Gastrocnemius medialis (tissue), 4 donors: ENCODE results near the gene ZNF608. TPM values are rescaled to one million over a fixed set of nuclear protein-coding genes. Genes with fewer than 3 reads are reported as not detected.

ENCODE experiments used
- ATAC-seq, 2 donors: fragments of 150-250 bp; one replicate each; pipeline ENCODE4 v1.9.1; 2016
- DNase-seq, 2 donors: peaks; one replicate each; pipeline ENCODE4 v3.0.0-alpha.2; 2019
- H3K27ac ChIP-seq, 4 donors: fragments of 200-600 bp; sonication (generic); 1 replicate in 1 of 4; 2 replicates in 3 of 4; pipeline ENCODE4 v1.5.1; 2016 to 2018; ENCODE audit warnings: mild to moderate bottlenecking in 2 of 4, moderate library complexity in 1 of 4
- H3K27me3 ChIP-seq, 3 donors: fragments of 200-600 bp; sonication (generic) in 2 of 3; 1 replicate in 1 of 3; 2 replicates in 2 of 3; pipeline versions ENCODE4 v1.5.1 to v1.6.0; 2016 to 2019; ENCODE audit warnings: mild to moderate bottlenecking in 1 of 3, moderate library complexity in 1 of 3
- H3K36me3 ChIP-seq, 2 donors: fragments of 200-600 bp; sonication (generic) in 1 of 2; one replicate each; pipeline ENCODE4 v1.5.1; 2017 to 2018
- H3K4me1 ChIP-seq, 2 donors: fragments of 200-600 bp; sonication (generic) in 1 of 2; one replicate each; pipeline ENCODE4 v1.5.1; 2016 to 2017; ENCODE audit warnings: mild to moderate bottlenecking in 2 of 2
- H3K4me3 ChIP-seq, 4 donors: fragments of 200-600 bp; sonication (generic) in 3 of 4; 1 replicate in 1 of 4; 2 replicates in 3 of 4; pipeline ENCODE4 v1.5.1; 2016 to 2019; ENCODE audit warnings: mild to moderate bottlenecking in 2 of 4
- H3K9me3 ChIP-seq, 3 donors: fragments of 200-600 bp; sonication (generic) in 2 of 3; 1 replicate in 1 of 3; 2 replicates in 2 of 3; pipeline ENCODE4 v1.5.1; 2016 to 2019
- CTCF ChIP-seq, 5 experiments: fragments of 450-650 bp in 3 of 5; fragments of 200-600 bp in 2 of 5; sonication (generic) in 2 of 5; IDR thresholded peaks in 4 of 5; conservative IDR thresholded peaks in 1 of 5; 1 replicate in 4 of 5; 2 replicates in 1 of 5; pipeline ENCODE4 v1.5.1; 2016 to 2019; ENCODE audit warnings: antibody characterized with exemption in 5 of 5, mild to moderate bottlenecking in 3 of 5, moderate library complexity in 3 of 5
- POLR2A ChIP-seq, 2 donors: fragments of 450-650 bp; IDR thresholded peaks; one replicate each; pipeline ENCODE4 v1.6.1; 2017; ENCODE audit warnings: antibody characterized with exemption in 2 of 2, mild to moderate bottlenecking in 2 of 2, moderate library complexity in 2 of 2
- in situ Hi-C, 4 donors: fragments of 200-750 bp; cut with MboI; loops; one replicate each; pipeline versions ENCODE4 v1.15.0 to v1.8.0; 2017; ENCODE audit warnings: low sequenced_read_pairs in 4 of 4
- intact Hi-C: fragments of 100-400 bp; cut with DNase I; formaldehyde crosslinking; loops from one replicate; pipeline ENCODE4 v1.15.1; 2023; ENCODE audit warnings: low total_unique reads
- total RNA-seq, 4 donors: library from RNA; depleted of rRNA; stranded (reverse); fragments of >200 nt; gene quantifications; one replicate each; pipeline versions ENCODE4 v1.1.0 to v1.2.3, GENCODE V29; 2016

Gene ZNF608
- total RNA-seq, 4 donors from 2014 or later, result 7.3 to 27.4 (median 17.5) TPM

GRCh38 chr5:124742983-124743601, 3.3 kb downstream of the ZNF608 start:
- Histone ChIP-seq H3K27me3 (no peaks in the 10 kb centered on the region), H3K4me3 (peak overlapping the region; percentile 63 to 81 (median 71)), H3K36me3 (no peaks in the 10 kb centered on the region), H3K9me3 (no peaks in the 10 kb centered on the region), H3K4me1 (peaks cover 61 to 65% of the 10 kb centered on the region in 2 donors), H3K27ac (peak overlapping the region; percentile 87 to 96 (median 92))
- intact Hi-C loops, result loop anchor here (10.0 kb wide), 1 partner anchor 672 kb away; no protein-coding TSS in a partner anchor
- DNase-seq (peak; percentile 73 to 79), ATAC-seq (peak; percentile 61 to 67)
- no peak for TF ChIP-seq POLR2A (IDR thresholded peaks at IDR 0.05)
- TF ChIP-seq CTCF (IDR thresholded peaks at IDR 0.05 in 4 of 5, conservative IDR thresholded peaks at IDR 0.05 in 1 of 5), result no peak
- in situ Hi-C loops, result loop anchor here in 3 of 4 donors (10.0 to 25.0 kb wide), 4 partner anchors 88 to 744 kb away; no protein-coding TSS in a partner anchor

GRCh38 chr5:124742521-124742920, 3.9 kb downstream of the ZNF608 start:
- DNase-seq (no peak), ATAC-seq (no peak)
- Histone ChIP-seq H3K4me1 (peaks cover 66 to 71% of the 10 kb centered on the region in 2 donors), H3K4me3 (peak overlapping the region; percentile 63 to 81 (median 71)), H3K9me3 (no peaks in the 10 kb centered on the region), H3K27me3 (no peaks in the 10 kb centered on the region), H3K36me3 (no peaks in the 10 kb centered on the region), H3K27ac (peak overlapping the region; percentile 87 to 96 (median 92))
- in situ Hi-C loops, result loop anchor here in 3 of 4 donors (10.0 to 25.0 kb wide), 4 partner anchors 88 to 745 kb away; no protein-coding TSS in a partner anchor
- intact Hi-C loops, result loop anchor here (10.0 kb wide), 1 partner anchor 672 kb away; no protein-coding TSS in a partner anchor
- TF ChIP-seq CTCF (IDR thresholded peaks at IDR 0.05 in 4 of 5, conservative IDR thresholded peaks at IDR 0.05 in 1 of 5) (no peak), POLR2A (IDR thresholded peaks at IDR 0.05) (no peak)

GRCh38 chr5:124741711-124742496, 4.5 kb downstream of the ZNF608 start:
- ATAC-seq (no peak), DNase-seq (peak in 1 of 2 donors; percentile 33)
- intact Hi-C loops (loop anchor here (10.0 kb wide), 1 partner anchor 673 kb away; no protein-coding TSS in a partner anchor), in situ Hi-C loops (loop anchor here in 3 of 4 donors (10.0 to 25.0 kb wide), 4 partner anchors 87 to 745 kb away; no protein-coding TSS in a partner anchor)
- H3K9me3 ChIP-seq, result no peaks in the 10 kb centered on the region
- TF ChIP-seq CTCF (IDR thresholded peaks at IDR 0.05 in 4 of 5, conservative IDR thresholded peaks at IDR 0.05 in 1 of 5), result no peak
- TF ChIP-seq POLR2A (IDR thresholded peaks at IDR 0.05), result no peak
- no peaks in the 10 kb centered on the region for H3K36me3 ChIP-seq
- peaks cover 72 to 77% of the 10 kb centered on the region in 2 donors for H3K4me1 ChIP-seq
- H3K4me3 ChIP-seq, result peak overlapping the region; percentile 63 to 81 (median 71)
- no peaks in the 10 kb centered on the region for H3K27me3 ChIP-seq
- H3K27ac ChIP-seq, result peak overlapping the region; percentile 87 to 96 (median 92)

- intact Hi-C loops (loop anchor here (10.0 kb wide), 1 partner anchor 674 kb away; no protein-coding TSS in a partner anchor), in situ Hi-C loops (loop anchor here in 3 of 4 donors (10.0 to 25.0 kb wide), 4 partner anchors 86 to 746 kb away; no protein-coding TSS in a partner anchor)
- H3K27ac ChIP-seq, result peak overlapping the region; percentile 87 to 96 (median 92)
- DNase-seq (no peak), ATAC-seq (no peak)
- no peak for TF ChIP-seq POLR2A (IDR thresholded peaks at IDR 0.05)
- no peak overlapping the region for H3K4me3 ChIP-seq
- H3K4me1 ChIP-seq, result peaks cover 81 to 85% of the 10 kb centered on the region in 2 donors
- H3K9me3 ChIP-seq, result no peaks in the 10 kb centered on the region
- H3K36me3 ChIP-seq, result no peaks in the 10 kb centered on the region
- H3K27me3 ChIP-seq, result no peaks in the 10 kb centered on the region
Measured at GRCh38 chr5:124740991-124741583, 5.4 kb downstream of the ZNF608 start.
